HEK293 (cell line): Measurements from ENCODE around the gene STRBP.

Source experiments
- ATF2 ChIP-seq: fragments of 450-650 bp; formaldehyde crosslinking; IDR thresholded peaks from 2 replicates; pipeline ENCODE4 v1.5.1; 2016; ENCODE audit warnings: missing biosample characterization, missing genetic modification characterization, low read depth
- CTCF ChIP-seq: fragments of 450-650 bp; formaldehyde crosslinking; IDR thresholded peaks from 2 replicates; pipeline ENCODE4 v1.5.1; 2016; ENCODE audit warnings: missing biosample characterization, missing genetic modification characterization
- KLF16 ChIP-seq: fragments of 450-650 bp; formaldehyde crosslinking; IDR thresholded peaks from 2 replicates; pipeline ENCODE4 v1.5.1; 2017; ENCODE audit warnings: missing biosample characterization, missing genetic modification characterization
- MEIS1 ChIP-seq: sonication (generic); formaldehyde crosslinking; IDR thresholded peaks from 2 replicates; pipeline ENCODE4 v1.8.1; 2022; ENCODE audit warnings: missing genetic modification reagents, mild to moderate bottlenecking, borderline replicate concordance
- PBX3 ChIP-seq: sonication (generic); formaldehyde crosslinking; IDR thresholded peaks from 2 replicates; pipeline ENCODE4 v1.8.1; 2022; ENCODE audit warnings: mild to moderate bottlenecking, moderate library complexity, missing genetic modification reagents
- TCF7L2 ChIP-seq: IDR thresholded peaks from 2 replicates; pipeline ENCODE4 v1.6.1; 2011; ENCODE audit warnings: low read depth, mild to moderate bottlenecking, inconsistent platforms, low read length, moderate library complexity, borderline replicate concordance
- YY1 ChIP-seq: fragments of 450-650 bp; formaldehyde crosslinking; IDR thresholded peaks from 2 replicates; pipeline ENCODE4 v1.5.1; 2018; ENCODE audit warnings: missing biosample characterization, missing genetic modification characterization
- ZBTB26 ChIP-seq: fragments of 450-650 bp; formaldehyde crosslinking; optimal IDR thresholded peaks from 2 replicates; pipeline ENCODE3; 2016; ENCODE audit warnings: missing biosample characterization, mild to moderate bottlenecking, missing genetic modification characterization
- ZNF121 ChIP-seq: fragments of 450-650 bp; formaldehyde crosslinking; IDR thresholded peaks from 2 replicates; pipeline ENCODE4 v1.5.1; 2016; ENCODE audit warnings: missing biosample characterization, missing genetic modification characterization
- ZNF324 ChIP-seq: fragments of 450-650 bp; formaldehyde crosslinking; IDR thresholded peaks from 2 replicates; pipeline ENCODE4 v1.5.1; 2016; ENCODE audit warnings: missing biosample characterization, missing genetic modification characterization

DNA sequence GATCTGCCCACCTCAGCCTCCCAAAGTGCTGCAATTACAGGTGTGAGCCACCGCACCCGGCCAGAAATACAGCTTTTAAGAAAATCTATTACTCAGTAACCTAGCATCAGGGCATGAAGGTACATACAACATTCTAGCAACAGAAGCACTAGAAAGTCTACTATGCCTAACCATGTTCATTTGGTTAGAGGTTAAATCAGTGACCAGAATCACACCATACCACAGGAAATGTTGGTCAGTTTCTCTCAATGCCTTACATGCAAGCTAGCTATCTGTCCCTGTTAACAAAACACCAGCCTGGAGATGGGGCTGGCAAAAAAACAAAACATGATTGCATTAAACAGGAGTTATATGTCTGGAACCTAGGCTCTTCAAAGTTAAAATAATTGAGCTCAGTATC lies 104.1 kb downstream of the STRBP start:
- TF ChIP-seq MEIS1 (CRISPR knock-in tag) (no peak), CTCF (tag by site-specific recombination) (no peak), ZNF324 (no peak), YY1 (tag by site-specific recombination) (no peak), ATF2 (no peak), PBX3 (CRISPR knock-in tag) (no peak), ZBTB26 (tag by site-specific recombination) (no peak), TCF7L2 (no peak), KLF16 (no peak), ZNF121 (tag by site-specific recombination) (no peak)
